Colon (tissue), 2 donors: Measurements from ENCODE around the gene SHBG.
"Not testable (repeated sequence)": the region's sequence is repeated elsewhere in the genome, so short reads cannot be mapped to it uniquely, and the experiment has no call there.

Source experiments
- FAIRE-seq: peaks from 2 replicates; lab custom pipeline; 2012; peaks lifted over from hg19 to GRCh38; lab: Jason Lieb, UNC
- donor health status: control.
- donor health status: control.

The SHBG gene

GRCh38 chr17:7611635-7612293, 18.2 kb upstream of the SHBG start:
- no peak for FAIRE-seq

- FAIRE-seq: no peak
These were observed 17.7 kb upstream of the SHBG start for GRCh38 chr17:7612294-7612640.

GRCh38 chr17:7613769-7614424, 16.0 kb upstream of the SHBG start:
- FAIRE-seq: no peak

GRCh38 chr17:7614425-7615264, 15.3 kb upstream of the SHBG start, which contains the start of gene FXR2:
TSS of gene FXR2 (minus strand) at chr17:7614897. CDS start at chr17:7614532, 365 bp downstream.
- peak; percentile 14 for FAIRE-seq

GRCh38 chr17:7615265-7615747, 14.6 kb upstream of the SHBG start:
- no peak for FAIRE-seq

- FAIRE-seq: no peak
These were observed 11.3 kb upstream of the SHBG start for GRCh38 chr17:7618608-7619007.

GRCh38 chr17:7620835-7621234, 9.1 kb upstream of the SHBG start:
- FAIRE-seq: no peak

GRCh38 chr17:7623661-7624060, 6.3 kb upstream of the SHBG start:
- FAIRE-seq: no peak

GRCh38 chr17:7625749-7626148, 4.2 kb upstream of the SHBG start:
- not testable (repeated sequence) for FAIRE-seq

GRCh38 chr17:7626307-7626706, 3.6 kb upstream of the SHBG start:
- FAIRE-seq: no peak

GRCh38 chr17:7626956-7627249, 3.0 kb upstream of the SHBG start:
- FAIRE-seq: no peak

- FAIRE-seq: no peak
These were observed 2.4 kb upstream of the SHBG start, which contains the start of gene SAT2 for GRCh38 chr17:7627250-7628121. TSS of gene SAT2 (minus strand) at chr17:7627821. CDS start at chr17:7627635, 186 bp downstream.

- no peak for FAIRE-seq
These were observed 1.8 kb downstream of the SHBG start for GRCh38 chr17:7631398-7632380.

GRCh38 chr17:7632492-7632894, 2.6 kb downstream of the SHBG start:
- no peak for FAIRE-seq

- no peak for FAIRE-seq
These were observed 3.2 kb downstream of the SHBG start for GRCh38 chr17:7633093-7633492.

- no peak for FAIRE-seq
These were observed 4.4 kb downstream of the SHBG start for GRCh38 chr17:7634384-7634783.

- no peak for FAIRE-seq
These were observed 6.2 kb downstream of the SHBG start for GRCh38 chr17:7636163-7636562.

- no peak for FAIRE-seq
These were observed 10.8 kb downstream of the SHBG start for GRCh38 chr17:7640783-7641182.

- FAIRE-seq: not testable (repeated sequence)
These were observed 11.7 kb downstream of the SHBG start for GRCh38 chr17:7641635-7642034.

- FAIRE-seq: no peak
These were observed 14.8 kb downstream of the SHBG start for GRCh38 chr17:7644775-7645174.

- no peak for FAIRE-seq
These were observed 16.5 kb downstream of the SHBG start for GRCh38 chr17:7646457-7646856.
